GM15510 (cell line): ENCODE measurements around the gene CYP46A1.

ENCODE experiments used
- POLR2A ChIP-seq: IDR thresholded peaks from 3 replicates; pipeline ENCODE4 v1.6.1; 2011; ENCODE audit warnings: borderline replicate concordance; ENCODE audit not compliant: insufficient read length; ENCODE audit errors: extremely low read depth

The CYP46A1 gene

DNA sequence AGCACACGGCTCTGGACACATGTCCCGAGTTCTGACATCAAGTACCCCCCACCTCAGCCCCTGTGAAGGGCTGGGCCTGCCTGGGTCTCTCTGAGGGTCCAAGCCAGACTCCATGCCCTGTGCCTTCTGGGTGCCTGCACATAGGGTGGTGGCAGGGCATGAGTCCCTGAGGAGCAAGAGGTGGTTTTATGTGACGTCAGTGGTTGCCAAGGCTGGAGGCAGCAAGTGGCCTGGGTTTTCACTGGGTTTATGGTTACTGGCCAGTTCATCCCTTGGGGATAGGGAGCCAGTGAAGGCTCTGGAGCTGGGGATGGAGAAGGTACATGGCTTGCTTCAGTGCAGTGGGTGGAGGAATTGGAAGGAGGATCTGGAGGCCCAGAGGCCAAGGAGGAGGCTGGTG, 58.0 kb downstream of the CYP46A1 start:
- no peak for TF ChIP-seq POLR2A

GRCh38 chr14:99742509-99743487, 58.7 kb downstream of the CYP46A1 start:
- no peak for TF ChIP-seq POLR2A

GRCh38 chr14:99744199-99744872, 60.2 kb downstream of the CYP46A1 start:
- no peak for TF ChIP-seq POLR2A

GRCh38 chr14:99744873-99745224, 60.8 kb downstream of the CYP46A1 start:
- TF ChIP-seq POLR2A: no peak

DNA sequence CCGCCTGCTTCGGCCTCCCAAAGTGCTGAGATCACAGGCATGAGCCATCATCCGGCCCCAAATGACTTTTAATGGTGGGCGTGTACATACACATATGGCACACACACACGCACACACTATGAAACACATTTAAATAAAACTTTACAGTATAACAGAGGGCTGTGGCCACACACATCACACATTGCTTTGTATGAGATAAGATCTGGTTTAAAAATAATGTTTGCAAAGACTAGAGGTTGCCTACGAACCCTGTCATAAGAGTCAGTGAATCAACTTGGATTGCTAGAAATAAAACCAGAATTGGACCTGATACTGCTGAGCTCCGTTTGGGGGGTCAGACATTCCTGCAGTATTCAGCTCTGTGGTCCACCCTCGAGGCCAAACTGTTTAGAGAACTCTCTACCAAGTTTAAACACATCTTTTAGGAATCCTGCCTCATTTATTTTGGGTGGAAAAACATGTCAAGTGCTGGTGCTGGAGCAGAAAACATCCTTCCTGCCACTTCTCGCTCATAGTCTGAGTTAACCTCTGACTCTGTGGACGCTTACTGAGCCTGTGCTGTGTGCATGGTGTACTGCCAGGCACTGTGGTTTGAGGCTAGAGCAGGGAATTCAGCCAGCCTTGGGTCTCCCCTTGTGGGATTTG, 61.3 kb downstream of the CYP46A1 start:
- no peak for TF ChIP-seq POLR2A

GRCh38 chr14:99747167-99747566, 63.1 kb downstream of the CYP46A1 start:
- no peak for TF ChIP-seq POLR2A

DNA sequence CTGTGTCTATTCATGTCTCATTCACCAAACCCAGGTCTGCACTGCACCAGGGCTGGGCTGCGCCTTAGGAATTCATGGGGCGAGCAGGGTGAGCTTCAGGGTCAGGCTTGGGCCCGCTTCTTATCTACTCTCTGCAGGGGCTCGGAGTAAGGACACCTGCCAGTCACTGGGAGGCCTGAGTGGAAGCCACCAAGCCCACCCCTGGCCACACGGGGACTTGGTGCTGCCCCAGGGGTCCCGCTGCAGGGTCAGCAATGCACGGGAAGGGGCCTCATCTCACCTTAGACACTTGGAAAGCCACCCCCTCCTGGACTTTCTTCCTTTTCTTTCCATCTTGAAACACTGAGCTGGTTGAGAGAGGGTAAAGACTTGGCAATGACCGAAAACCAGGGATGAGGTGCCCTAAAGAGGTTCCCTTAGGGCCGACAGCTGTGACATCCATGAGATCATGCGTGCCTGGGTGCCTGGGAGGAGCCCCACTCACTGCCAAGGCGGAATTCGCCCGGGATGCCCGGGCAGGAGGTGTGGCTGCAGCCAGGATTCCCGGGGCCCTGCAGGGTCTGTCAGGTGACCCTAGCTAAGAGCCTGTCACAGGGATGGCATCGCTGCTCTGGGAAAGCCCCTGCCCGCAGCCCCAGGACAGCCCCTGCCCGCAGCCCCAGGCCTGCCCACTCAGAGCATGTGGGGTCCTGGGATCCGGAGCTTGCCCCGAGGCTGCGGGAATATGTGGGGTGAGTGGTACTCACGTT, 63.7 kb downstream of the CYP46A1 start:
- TF ChIP-seq POLR2A: no peak

- TF ChIP-seq POLR2A: no peak
These were observed 64.4 kb downstream of the CYP46A1 start for GRCh38 chr14:99748529-99748928.

- no peak for TF ChIP-seq POLR2A
These were observed 65.0 kb downstream of the CYP46A1 start for GRCh38 chr14:99749142-99749541.

DNA sequence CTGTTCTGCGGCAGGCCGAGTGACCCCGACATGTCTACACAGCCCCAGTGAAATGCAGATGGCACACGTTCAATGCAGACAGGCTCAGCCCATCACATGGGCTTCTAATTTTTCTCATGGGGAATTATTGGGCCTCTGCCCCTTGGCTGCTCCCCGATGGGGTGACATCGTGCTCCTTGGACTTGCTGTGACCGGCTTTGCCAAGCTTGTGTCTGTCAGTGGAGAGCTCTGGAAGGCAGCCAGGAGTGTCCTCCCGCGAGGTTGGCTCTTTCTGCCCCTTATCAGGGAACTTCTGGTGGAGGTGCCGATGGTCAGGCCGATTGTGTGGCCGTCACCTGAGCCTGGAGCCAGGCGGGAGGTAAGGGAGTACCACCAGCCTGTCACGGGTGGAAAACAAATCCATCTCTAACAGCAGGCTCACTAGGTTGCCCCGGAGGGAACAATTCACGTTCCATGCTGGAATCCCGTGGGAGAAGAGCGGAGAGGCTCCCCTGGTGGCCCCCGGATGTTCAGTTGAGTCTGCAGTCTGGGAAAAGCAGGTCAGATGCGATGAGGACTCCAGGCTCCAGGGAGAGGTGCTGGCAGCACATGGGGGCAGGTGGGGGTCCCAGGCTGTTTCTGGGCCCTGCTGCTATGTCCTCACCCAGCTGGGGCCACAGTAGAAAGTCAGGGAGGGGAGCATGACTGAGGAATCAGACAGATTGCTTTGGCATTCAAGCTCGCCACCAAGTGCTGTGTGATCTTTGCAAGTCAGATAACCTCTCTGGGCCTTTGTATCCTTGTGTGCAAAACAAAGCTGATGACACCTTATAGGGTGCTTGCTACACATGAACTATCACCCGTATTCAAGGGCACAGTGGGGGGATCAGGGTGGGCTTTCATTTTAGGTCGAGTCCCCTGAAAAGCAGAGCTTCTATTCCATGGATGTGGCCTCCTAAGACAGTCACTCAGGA, 65.9 kb downstream of the CYP46A1 start:
- TF ChIP-seq POLR2A: no peak

GRCh38 chr14:99750746-99751450, 66.8 kb downstream of the CYP46A1 start:
- TF ChIP-seq POLR2A: no peak

- no peak for TF ChIP-seq POLR2A
These were observed 67.7 kb downstream of the CYP46A1 start for GRCh38 chr14:99751539-99752485.
